Stomach (tissue), 4 donors: ENCODE results near the gene EPHX1.

ENCODE experiments used
- EP300 ChIP-seq: sonication (generic); formaldehyde crosslinking; IDR thresholded peaks from one replicate; pipeline ENCODE4 v1.6.1; 2017; ENCODE audit warnings: antibody characterized with exemption
- POLR2A ChIP-seq, 4 donors: fragments of 450-650 bp; IDR thresholded peaks; one replicate each; pipeline ENCODE4 v1.6.1; 2016; ENCODE audit warnings: antibody characterized with exemption in 4 of 4, control low read depth in 2 of 4, mild to moderate bottlenecking in 1 of 4, moderate library complexity in 1 of 4
- POLR2AphosphoS5 ChIP-seq, 3 donors: sonication (generic); formaldehyde crosslinking; IDR thresholded peaks; one replicate each; pipeline ENCODE4 v1.6.1; 2016; ENCODE audit warnings: antibody characterized with exemption in 3 of 3
- TF ChIP-seq, protein P1 (sequence below), 7 experiments: fragments of 450-650 bp in 4 of 7; fragments of 200-600 bp in 3 of 7; sonication (generic) in 3 of 7; IDR thresholded peaks; one replicate each; pipeline ENCODE4 v1.5.1; 2016 to 2019; ENCODE audit warnings: antibody characterized with exemption in 7 of 7, control low read depth in 2 of 7, mild to moderate bottlenecking in 1 of 7

GRCh38 chr1:225825078-225825477 lies 15.2 kb downstream of the EPHX1 start:
- peak in 1 of 3 donors; percentile 11 for TF ChIP-seq POLR2AphosphoS5 (IDR thresholded peaks at IDR 0.05)
- TF ChIP-seq, protein P1, sequence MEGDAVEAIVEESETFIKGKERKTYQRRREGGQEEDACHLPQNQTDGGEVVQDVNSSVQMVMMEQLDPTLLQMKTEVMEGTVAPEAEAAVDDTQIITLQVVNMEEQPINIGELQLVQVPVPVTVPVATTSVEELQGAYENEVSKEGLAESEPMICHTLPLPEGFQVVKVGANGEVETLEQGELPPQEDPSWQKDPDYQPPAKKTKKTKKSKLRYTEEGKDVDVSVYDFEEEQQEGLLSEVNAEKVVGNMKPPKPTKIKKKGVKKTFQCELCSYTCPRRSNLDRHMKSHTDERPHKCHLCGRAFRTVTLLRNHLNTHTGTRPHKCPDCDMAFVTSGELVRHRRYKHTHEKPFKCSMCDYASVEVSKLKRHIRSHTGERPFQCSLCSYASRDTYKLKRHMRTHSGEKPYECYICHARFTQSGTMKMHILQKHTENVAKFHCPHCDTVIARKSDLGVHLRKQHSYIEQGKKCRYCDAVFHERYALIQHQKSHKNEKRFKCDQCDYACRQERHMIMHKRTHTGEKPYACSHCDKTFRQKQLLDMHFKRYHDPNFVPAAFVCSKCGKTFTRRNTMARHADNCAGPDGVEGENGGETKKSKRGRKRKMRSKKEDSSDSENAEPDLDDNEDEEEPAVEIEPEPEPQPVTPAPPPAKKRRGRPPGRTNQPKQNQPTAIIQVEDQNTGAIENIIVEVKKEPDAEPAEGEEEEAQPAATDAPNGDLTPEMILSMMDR (IDR thresholded peaks at IDR 0.05), result no peak
- no peak for TF ChIP-seq EP300
- no peak for TF ChIP-seq POLR2A (IDR thresholded peaks at IDR 0.05)
